Head of caudate nucleus (tissue), 42 donors: ENCODE measurements around the gene SMARCA4.
"Not testable (repeated sequence)": the region's sequence is repeated elsewhere in the genome, so short reads cannot be mapped to it uniquely, and the experiment has no call there.

ENCODE experiments used
- DNase-seq, 42 donors: peaks; one replicate each; pipeline versions ENCODE4 v3.0.0 to v3.0.0-alpha.2; 2020 to 2021; ENCODE audit warnings: mixed read lengths in 7 of 42
- intact Hi-C: fragments of 100-400 bp; cut with DNase I; formaldehyde crosslinking; loops from one replicate; pipeline ENCODE4 v1.15.0; 2022

Gene SMARCA4

DNA sequence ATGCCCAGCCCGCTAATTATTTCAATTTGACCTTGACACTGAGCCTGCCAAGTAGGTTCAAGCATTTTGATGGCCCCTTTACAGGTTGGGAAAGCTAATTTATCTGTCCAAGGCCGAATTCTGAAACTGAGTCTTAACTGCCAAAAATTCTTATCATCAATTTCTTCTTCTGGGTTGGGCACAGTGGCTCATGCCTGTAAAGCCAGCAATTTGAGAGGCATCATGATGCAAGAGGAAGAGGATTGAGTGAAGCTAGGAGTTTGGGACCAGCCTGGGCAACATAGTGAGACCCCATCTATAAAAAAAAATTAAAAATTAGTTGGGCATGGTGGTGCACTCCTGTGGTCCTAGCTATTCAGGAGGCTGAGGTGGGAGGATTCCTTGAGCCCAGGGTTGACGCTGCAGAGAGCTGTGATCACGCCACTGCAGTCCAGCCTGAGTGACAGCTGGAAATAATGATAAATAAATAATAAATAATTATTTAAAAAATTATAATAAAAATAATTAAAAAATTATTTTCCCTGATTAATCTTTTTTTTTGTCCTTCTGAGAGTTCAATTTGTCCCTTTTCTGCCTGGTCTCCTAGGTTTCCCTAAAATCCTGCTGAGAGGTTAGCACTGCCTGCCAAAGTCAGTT is 127.2 kb downstream of the SMARCA4 start:
- intact Hi-C loops: no loop called here

DNA sequence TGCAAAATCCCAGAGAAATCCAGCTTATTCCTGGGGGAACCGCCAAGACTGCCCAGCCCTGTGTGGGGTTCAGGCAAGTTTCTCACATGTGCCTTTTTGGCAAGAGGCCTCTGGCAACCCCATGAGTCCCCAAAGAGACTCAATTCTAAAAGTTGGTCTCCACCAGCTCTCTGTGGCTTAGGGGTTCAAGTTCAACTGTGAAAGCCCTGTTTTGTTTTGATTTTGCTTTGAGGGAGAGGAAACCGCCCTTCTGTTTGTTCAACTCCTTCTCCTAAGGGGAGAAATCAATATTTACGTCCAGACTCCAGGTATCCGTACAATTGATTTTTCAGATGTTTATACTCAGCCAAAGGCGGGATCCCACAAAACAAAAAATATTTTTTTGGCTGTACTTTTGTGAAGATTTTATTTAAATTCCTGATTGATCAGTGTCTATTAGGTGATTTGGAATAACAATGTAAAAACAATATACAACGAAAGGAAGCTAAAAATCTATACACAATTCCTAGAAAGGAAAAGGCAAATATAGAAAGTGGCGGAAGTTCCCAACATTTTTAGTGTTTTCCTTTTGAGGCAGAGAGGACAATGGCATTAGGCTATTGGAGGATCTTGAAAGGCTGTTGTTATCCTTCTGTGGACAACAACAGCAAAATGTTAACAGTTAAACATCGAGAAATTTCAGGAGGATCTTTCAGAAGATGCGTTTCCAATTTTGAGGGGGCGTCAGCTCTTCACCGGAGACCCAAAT is 127.8 kb downstream of the SMARCA4 start:
- DNase-seq: peak in 10 of 42 donors; percentile 19 to 61 (median 29)
- intact Hi-C loops: no loop called here

More for the DNA sequence above, 127.2 kb downstream of the SMARCA4 start:
- peak in 1 of 42 donors; percentile 35 for DNase-seq

DNA sequence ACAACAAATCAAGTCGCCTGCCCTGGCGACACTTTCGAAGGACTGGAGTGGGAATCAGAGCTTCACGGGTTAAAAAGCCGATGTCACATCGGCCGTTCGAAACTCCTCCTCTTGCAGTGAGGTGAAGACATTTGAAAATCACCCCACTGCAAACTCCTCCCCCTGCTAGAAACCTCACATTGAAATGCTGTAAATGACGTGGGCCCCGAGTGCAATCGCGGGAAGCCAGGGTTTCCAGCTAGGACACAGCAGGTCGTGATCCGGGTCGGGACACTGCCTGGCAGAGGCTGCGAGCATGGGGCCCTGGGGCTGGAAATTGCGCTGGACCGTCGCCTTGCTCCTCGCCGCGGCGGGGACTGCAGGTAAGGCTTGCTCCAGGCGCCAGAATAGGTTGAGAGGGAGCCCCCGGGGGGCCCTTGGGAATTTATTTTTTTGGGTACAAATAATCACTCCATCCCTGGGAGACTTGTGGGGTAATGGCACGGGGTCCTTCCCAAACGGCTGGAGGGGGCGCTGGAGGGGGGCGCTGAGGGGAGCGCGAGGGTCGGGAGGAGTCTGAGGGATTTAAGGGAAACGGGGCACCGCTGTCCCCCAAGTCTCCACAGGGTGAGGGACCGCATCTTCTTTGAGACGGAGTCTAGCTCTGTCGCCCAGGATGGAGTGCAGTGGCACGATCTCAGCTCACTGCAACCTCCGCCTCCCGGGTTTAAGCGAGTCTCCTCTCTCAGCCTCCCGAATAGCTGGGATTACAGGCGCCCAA is 128.6 kb downstream of the SMARCA4 start, which contains the start of gene LDLR:
TSS of gene LDLR (plus strand) at position 210 of the 760 bp plus-strand sequence. CDS start at position 296, 86 bp downstream.
- DNase-seq: peak in 39 of 42 donors; percentile 15 to 79 (median 47)
- intact Hi-C loops: no loop called here

DNA sequence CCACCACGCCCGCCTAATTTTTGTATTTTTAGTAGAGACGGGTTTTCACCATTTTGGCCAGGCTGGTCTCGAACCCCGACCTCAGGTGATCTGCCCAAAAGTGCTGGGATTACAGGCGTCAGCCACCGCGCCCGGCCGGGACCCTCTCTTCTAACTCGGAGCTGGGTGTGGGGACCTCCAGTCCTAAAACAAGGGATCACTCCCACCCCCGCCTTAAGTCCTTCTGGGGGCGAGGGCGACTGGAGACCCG is 129.1 kb downstream of the SMARCA4 start:
- DNase-seq: peak in 4 of 42 donors; percentile 14 to 49 (median 36)
- intact Hi-C loops: not testable (repeated sequence)

DNA sequence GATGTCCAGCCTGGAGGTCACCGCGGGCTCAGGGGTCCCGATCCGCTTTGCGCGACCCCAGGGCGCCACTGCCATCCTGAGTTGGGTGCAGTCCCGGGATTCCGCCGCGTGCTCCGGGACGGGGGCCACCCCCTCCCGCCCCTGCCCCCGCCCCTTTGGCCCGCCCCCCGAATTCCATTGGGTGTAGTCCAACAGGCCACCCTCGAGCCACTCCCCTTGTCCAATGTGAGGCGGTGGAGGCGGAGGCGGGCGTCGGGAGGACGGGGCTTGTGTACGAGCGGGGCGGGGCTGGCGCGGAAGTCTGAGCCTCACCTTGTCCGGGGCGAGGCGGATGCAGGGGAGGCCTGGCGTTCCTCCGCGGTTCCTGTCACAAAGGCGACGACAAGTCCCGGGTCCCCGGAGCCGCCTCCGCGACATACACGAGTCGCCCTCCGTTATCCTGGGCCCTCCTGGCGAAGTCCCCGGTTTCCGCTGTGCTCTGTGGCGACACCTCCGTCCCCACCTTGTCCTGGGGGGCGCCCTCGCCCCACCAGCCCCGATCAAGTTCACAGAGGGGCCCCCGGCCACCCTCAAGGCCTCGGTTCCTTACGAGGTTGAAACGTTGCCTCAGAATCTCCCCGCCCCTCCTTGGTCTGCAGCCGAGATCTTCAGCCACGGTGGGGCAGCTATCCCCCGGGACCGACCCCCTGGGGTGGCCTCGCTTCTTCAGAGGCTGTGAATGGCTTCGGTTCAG is 129.6 kb downstream of the SMARCA4 start:
- intact Hi-C loops: no loop called here
- DNase-seq: peak; percentile 89 to 99 (median 97)

DNA sequence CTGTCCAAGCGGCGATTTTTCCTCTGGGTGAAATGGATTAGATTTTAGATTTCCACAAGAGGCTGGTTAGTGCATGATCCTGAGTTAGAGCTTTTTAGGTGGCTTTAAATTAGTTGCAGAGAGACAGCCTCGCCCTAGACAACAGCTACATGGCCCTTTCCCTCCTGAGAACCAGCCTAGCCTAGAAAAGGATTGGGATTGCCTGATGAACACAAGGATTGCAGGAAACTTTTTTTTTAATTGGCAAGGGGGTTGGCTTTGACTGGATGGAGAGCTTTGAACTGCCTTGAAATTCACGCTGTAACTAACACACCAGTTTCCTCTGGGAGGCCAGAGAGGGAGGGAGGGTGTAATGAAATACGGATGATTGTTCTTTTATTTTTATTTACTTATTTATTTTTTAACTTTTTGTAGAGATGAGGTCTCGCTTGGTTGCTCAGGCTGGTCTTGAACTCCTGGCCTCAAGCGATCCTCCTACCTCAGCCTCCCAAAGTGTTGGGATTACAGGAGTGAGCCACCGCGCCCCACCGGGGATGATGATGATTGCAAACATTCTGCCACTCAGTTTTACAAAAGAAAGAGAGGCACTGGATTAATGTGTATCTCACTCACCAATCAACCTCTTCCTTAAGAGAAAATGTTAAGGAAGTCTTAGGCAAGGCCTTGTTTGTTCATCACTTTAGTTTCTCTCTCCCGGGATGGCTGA is 130.3 kb downstream of the SMARCA4 start:
- intact Hi-C loops: no loop called here
- DNase-seq: no peak

DNA sequence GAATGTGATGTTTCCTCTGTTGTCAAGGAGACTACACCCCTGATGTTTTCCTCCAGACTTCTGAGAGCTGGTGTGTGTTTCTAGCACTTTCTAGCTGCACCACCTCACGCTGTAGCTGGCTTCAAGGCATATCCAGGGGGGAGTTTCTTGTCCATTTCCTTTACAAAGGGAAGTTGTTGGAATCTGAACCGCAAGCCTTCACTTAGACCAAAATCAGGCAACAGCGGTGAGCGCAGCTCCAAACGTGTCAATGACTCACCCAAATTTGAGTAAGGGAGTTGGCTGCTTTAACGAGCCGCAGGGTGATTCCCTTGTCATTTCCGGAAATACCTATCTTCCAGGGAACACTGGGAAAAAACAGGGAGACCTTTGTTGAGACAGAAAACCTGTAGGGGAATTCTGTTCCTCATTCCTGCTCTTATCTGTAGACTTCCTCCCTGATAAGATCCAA is 130.9 kb downstream of the SMARCA4 start:
- intact Hi-C loops: no loop called here
- DNase-seq: peak in 38 of 42 donors; percentile 19 to 80 (median 46)

DNA sequence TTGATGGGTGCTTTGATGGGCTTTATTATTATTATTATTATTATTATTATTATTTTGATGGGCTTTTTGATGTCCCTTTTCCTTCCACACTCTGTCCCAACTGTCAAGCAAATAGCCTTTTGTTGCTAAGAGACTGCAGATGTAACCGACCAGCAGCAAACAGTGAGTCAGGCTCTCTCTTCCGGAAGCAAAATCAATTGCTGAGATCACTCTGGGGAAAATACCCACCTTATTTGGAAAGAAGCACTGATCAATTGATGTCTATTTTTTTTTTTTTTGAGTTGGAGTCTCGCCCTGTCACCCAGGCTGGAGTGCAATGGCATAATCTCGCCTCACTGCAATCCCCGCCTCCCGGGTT is 131.3 kb downstream of the SMARCA4 start:
- DNase-seq: peak in 1 of 42 donors; percentile 13
- intact Hi-C loops: no loop called here

DNA sequence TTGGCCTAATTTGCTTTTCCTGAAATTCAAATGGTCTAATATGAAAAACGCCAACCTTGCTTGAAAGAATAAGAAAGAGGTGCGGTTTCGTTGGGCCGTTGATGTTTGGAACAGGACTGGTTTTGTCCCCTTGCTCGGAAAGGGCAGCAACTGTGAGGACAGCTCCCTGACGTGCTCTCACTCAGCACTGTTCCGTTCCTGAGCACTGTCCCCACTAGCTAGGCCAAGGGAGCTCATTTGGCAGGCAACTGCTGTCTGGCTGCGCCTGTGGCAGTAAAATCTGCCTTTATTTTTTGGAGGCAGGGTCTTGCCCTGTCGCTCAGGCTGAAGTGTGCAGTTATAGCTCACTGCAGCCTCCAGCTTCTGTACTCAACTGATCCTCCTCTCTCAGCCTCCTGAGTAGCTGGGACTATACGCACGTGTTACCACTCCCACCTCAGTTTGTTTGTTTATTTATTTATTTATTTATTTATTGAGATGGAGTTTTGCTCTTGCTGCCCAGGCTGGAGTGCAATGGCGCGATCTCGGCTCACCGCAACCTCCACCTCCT is 132.9 kb downstream of the SMARCA4 start:
- intact Hi-C loops: no loop called here

DNA sequence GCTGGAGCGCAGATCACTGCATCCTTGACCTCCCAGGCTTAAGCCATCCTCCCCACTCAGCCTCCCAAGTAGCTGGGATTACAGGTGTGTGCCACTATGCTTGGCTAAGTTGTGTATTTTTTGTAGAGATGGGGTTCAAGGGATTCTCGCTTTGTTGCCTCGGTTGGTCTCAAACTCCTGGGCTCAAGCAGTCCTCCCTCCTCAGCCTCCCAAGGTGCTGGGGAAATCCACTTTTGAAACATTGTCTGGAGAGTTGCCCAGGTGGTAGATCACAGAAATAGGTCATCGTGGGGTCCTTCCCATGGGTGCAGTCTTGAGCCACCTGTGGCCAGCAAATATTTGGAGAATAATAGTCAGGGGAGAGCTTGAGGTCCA is 133.7 kb downstream of the SMARCA4 start:
- intact Hi-C loops: no loop called here
- DNase-seq: no peak

More for the DNA sequence above, 132.9 kb downstream of the SMARCA4 start:
- DNase-seq: peak in 3 of 42 donors; percentile 20 to 37 (median 26)

DNA sequence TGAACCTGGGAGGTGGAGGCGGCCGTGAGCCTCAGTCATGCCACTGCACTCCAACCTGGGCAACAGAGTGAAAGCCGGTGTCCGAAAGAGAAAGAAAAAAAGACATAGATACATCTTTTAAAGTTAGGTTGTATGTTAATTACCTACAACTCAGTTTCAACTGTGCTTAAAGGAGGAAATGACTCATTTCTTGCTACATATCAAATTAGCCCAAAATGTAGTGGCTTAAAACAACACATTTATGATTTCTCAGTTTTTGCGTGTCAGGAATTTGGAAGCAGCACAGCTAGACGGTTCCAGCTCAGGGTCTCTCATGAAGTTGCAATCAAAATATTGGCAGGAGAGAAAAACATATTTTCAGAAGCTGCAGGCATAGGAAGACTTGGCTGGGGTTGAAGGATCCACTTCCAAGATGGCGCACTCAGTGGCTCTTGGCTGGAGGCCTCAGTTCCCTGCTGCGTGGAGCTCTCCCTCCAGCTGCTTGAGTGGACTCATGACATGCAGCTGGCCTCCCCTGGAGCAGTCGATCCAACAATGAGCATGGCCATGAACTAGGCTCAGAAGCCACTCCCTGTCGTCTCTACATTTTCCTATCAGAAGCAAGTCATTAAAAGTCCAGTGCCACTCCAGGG is 135.5 kb downstream of the SMARCA4 start:
- DNase-seq: peak in 3 of 42 donors; percentile 8 to 41 (median 22)
- intact Hi-C loops: no loop called here

DNA sequence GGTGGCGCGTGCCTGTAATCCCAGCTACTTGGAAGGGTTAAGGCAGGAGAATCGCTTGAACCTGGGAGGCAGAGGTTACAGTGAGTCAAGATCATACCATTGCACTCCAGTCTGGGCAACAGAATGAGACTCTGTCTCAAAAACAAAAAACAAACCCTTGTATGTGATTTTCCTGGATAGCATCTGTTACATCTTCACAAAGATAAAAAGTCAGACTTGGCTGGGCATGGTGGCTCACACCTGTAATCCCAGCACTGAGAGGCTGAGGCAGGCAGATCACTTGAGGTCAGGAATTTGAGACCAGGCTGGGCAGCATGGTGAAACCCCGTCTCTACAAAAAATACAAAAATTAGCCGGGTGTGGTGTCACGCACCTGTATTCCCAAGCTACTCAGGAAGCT is 136.5 kb downstream of the SMARCA4 start:
- DNase-seq, intact Hi-C loops: not testable (repeated sequence)

DNA sequence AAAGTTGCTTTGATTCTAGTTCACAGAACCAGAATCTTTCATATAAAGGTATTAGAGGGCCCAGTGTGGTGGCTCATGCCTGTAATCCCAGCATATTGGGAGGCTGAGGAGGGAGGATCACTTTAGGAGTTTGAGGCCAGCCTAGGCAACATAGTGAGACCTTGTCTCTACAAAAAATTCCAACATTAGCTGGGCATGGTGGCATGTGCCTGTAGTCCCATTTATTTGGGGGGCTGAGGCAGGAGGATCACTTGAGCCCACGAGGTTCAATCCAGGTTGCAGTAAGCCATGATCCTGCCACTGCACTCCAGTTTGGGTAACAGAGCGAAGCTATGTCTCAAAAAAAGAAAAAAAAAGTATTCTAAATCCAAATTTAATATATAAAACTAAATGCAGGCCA is 137.5 kb downstream of the SMARCA4 start:
- DNase-seq: no peak
- intact Hi-C loops: no loop called here

DNA sequence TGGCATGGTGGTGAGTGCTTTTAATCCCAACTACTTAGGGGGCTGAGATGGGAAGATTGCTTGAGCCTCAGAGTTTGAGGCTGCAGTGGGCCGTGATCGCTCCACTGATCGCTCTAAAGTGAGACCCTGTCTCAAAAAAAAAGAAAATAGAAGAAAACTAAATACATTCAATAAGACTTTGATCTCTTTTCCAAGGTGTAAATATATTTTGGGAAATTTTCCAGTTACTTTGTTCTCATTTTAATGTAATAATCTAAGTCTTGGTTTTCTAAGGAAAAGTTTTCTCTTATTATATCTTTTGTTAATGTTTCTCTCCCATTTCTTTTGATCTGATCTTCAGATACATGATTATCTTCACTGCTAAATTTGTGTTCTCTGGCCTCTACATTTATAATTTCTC is 138.0 kb downstream of the SMARCA4 start:
- intact Hi-C loops: no loop called here
- DNase-seq: no peak

DNA sequence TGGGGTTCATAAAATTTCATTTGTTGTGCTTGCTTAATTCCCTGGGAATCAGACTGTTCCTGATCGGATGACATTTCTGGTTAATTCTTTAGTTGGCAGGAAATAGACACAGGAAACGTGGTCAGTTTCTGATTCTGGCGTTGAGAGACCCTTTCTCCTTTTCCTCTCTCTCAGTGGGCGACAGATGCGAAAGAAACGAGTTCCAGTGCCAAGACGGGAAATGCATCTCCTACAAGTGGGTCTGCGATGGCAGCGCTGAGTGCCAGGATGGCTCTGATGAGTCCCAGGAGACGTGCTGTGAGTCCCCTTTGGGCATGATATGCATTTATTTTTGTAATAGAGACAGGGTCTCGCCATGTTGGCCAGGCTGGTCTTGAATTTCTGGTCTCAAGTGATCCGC is 139.2 kb downstream of the SMARCA4 start:
- intact Hi-C loops: no loop called here
- no peak for DNase-seq

DNA sequence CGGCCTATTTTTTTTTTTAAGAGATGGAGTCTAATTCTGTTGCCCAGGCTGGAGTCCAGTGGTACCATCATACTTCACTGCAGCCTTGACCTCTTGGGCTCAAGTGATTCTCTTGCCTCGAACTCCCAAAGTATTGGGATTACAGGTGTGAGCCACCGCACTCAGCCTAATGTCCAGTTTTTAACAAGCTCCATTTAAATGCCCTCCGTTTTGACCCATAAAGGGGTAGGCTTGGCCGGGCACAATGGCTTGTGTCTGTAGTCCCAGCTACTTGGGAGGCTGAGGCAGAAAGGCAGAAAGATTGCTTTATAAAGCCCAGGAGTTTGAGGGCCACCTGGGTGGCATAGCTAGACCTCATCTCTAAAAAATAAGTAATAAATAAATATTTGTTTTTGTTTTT is 140.2 kb downstream of the SMARCA4 start:
- intact Hi-C loops: no loop called here
- DNase-seq: no peak

DNA sequence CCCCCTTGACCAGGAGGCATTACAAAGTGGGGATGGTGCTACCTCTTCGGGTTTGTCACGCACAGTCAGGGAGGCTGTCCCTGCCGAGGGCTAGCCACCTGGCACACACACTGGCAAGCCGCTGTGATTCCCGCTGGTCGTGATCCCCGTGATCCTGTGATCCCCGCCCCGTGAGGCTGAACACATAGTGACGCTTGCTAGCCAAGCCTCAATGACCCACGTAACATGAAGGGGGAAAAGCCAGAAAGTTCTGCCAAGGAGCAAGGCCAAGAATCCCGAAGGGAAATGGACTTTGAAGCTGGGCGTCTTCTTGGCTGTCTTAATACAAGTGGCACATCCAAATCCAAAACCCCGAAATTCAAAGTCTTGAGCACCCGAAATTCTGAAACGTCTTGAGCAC is 142.1 kb downstream of the SMARCA4 start:
- peak in 1 of 42 donors; percentile 16 for DNase-seq
- intact Hi-C loops: no loop called here

DNA sequence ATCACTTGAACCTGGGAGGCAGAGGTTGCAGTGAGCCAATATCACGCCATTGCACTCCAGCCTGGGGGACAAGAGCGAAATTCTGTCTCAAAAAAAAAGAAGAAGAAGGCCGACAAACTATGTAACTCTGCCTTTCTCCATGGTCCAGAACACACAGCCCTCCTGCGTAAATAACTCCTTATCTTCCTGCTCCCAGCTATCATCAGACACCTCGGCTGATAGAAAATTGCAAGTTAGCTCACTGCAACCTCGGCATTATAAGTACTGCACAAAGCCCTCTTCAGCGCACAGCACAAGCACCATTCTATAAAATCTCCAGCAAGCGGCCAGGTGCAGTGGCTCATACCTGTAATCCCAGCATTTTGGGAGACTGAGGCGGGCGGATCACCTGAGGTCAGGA is 142.8 kb downstream of the SMARCA4 start:
- intact Hi-C loops, DNase-seq: not testable (repeated sequence)
